ENCODE data around the gene DGCR2.

DNA sequence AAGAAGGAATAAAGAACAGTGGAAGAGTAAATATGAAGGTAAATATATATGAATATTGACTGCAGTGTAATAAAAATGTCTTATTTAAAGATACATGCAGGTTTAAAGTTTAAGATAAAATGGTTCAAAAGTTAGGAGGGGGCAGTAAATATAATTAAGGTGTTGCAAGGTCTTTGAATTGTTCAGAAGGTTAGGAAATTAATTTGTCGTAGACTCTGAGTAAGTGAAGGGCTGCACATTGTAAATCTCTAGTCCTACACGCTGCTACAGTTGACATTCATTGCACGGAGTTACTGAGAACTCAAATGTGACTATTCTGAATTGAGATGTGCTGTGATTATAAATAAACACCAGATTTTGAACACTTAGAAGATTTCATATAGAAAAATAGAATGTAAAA is 116.3 kb downstream of the DGCR2 start:
- TF ChIP-seq, protein P1, sequence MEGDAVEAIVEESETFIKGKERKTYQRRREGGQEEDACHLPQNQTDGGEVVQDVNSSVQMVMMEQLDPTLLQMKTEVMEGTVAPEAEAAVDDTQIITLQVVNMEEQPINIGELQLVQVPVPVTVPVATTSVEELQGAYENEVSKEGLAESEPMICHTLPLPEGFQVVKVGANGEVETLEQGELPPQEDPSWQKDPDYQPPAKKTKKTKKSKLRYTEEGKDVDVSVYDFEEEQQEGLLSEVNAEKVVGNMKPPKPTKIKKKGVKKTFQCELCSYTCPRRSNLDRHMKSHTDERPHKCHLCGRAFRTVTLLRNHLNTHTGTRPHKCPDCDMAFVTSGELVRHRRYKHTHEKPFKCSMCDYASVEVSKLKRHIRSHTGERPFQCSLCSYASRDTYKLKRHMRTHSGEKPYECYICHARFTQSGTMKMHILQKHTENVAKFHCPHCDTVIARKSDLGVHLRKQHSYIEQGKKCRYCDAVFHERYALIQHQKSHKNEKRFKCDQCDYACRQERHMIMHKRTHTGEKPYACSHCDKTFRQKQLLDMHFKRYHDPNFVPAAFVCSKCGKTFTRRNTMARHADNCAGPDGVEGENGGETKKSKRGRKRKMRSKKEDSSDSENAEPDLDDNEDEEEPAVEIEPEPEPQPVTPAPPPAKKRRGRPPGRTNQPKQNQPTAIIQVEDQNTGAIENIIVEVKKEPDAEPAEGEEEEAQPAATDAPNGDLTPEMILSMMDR (conservative IDR thresholded peaks at IDR 0.05), result no peak
- no peak for TF ChIP-seq ZFX (IDR thresholded peaks at IDR 0.05)

Measured in C4-2B (cell line).